GM18907 (cell line): ENCODE measurements around the gene ENTPD8.
"Not testable (repeated sequence)": the region's sequence is repeated elsewhere in the genome, so short reads cannot be mapped to it uniquely, and the experiment has no call there.

Source experiments
- ATAC-seq: cut with Tn5 transposase; IDR thresholded peaks from one replicate; pipeline ENCODE4 v1.9.1; 2021; ENCODE audit warnings: mild to moderate bottlenecking, moderate library complexity; ENCODE audit not compliant: unreplicated experiment

ENTPD8 gene

DNA sequence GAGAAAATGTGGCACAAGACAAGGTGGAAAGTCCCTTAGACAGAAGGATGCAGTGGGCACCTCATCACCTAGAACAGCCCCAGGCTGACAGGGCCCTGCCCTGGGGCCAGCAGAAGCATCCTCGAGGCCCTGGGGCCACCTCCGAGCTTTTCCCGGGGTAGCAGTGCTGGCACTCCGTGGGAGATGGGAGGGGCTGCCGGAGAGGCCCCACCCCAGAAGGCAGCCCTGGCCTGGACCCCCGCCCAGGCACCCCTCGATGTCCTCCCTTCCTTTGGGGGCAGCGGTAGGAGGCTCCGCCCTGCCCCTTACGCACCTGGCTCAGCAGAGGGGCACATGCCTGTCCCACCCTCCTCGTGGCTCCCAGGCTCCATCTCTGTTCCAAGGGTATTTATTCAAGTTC is 35.7 kb upstream of the ENTPD8 start:
- ATAC-seq = no peak

DNA sequence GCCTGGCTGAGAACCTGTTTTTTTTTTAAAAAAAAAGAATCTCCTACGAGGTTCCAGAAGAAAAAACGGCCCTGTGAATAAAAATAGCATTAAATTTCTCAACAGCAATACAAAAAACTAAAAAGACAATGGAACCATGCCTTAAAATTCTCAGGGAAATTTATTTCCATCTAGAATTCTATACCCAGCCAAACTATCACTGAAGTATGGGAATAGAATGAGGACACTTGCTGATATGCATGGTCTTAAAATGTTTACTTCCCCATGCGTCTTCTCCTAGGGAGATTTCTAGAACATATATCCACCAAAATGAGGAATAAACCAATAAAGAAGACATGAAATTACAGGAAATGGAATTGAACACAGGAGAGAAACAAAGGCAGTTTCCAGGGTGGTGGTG is 34.5 kb upstream of the ENTPD8 start:
- ATAC-seq = no peak

DNA sequence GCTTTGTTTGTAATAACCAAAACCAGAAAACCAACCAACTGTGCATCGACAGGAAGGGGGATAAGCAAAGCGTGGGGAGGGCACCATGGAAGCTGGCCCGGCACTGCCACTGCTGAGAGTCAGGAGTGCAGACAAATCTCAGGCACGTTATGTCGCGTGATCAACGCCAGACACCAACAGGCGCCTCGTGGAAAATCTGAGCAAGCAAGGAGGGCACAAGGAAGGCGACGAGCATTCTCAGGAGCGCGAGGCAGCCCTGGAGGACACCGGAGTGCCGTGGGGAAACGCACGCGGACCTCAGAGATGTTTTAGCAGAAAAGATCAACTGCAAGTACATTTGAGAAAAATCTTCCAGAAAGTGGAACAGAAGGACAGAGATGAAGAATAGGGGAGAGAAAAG is 33.1 kb upstream of the ENTPD8 start:
- no peak for ATAC-seq

DNA sequence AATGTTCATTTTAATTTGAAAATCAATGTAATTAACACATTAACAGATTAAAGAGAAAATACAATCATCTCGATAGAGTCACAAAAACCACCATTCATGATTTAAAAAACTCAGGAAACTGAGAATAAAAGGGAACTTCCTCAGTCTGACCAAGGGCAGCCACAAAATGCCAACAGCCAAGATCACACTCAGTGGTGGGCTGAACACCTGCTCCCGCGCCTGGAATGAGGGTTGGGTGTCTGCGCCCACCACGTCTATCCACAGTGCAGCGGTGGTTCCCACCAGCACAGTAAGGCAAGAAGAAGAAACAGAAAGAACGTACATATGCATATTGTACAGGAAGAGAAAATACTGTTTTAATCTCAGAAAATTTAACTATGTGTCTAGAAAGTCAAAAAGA is 29.6 kb upstream of the ENTPD8 start:
- ATAC-seq = no peak

DNA sequence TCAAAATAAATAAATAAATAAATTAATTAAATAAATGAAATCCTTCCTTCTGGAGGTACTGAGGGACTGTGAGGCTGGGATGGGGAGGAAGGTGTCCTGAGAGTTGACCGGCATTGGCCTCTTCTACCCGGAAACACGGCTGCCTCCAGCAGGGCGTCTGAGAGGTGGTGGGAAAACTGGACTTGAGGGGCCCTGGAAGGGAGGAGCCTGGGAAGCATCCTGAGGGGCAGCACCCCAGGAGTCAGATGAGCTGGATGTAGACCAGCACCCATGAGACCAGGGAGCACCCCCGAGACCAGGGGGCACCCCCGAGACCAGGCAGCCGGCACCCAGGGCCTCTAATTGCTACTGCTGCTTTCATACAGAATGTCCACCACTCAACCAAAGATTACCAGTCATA is 26.7 kb upstream of the ENTPD8 start:
- no peak for ATAC-seq

GRCh38 chr9:137467161-137467581 is 26.0 kb upstream of the ENTPD8 start:
- ATAC-seq = no peak

DNA sequence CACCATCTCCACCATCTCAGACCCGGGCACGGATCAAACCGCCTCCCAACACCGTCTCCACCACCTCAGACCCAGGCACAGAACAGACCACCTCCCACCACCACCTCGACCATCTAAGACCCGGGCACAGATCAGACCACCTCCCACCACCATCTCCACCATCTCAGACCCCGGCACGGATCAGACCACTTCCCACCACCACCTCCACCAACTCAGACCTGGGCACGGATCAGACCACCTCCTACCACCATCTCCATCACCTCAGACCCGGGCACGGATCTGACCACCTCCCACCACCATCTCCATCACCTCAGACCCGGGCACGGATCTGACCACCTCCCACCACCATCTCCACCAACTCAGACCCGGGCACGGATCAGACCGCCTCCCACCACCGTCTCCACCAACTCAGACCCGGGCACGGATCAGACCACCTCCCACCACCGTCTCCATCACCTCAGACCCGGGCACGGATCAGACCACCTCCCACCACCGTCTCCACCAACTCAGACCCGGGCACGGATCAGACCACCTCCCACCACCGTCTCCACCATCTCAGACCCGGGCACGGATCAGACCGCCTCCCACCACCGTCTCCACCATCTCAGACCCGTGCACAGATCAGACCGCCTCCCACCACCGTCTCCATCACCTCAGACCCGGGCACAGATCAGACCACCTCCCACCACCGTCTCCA is 25.4 kb upstream of the ENTPD8 start:
- ATAC-seq = not testable (repeated sequence)

- ATAC-seq = no peak
Observed at GRCh38 chr9:137465720-137466388, 24.7 kb upstream of the ENTPD8 start.

DNA sequence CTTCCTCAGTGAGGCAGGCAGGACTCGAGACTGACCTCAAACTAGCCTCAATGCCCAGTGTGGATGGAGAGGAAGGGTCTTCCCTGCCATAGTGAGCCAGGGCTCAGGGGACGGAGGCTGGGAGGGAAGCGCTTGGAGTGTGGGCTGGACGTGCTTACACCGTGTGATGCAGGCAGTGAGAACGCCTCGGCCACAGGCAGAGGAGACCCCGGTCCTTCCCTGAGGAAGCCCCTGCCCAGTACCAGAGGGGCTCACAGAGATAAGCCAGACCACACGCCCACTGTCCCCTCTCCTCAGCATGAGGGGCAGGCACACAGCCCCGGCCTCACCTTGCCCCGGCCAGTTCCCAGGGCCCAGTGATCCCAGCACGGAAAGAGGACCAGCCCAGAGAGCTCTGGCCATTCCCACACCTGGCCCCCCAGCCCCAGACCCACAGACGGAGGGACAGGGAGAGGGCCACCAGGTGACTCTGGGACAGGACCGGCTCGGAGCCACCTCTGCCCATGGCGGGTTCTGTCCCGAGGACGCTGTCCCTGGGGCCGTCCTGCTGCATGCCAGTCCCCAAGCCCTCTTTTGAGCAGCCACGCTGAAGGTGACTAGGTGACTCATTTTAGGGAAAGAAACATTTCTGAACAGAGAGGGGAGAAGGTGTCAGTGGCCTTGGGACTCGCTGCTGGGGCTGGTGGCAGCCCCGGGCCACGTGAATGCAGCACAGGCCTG is 24.0 kb upstream of the ENTPD8 start:
- no peak for ATAC-seq

- no peak for ATAC-seq
Observed at GRCh38 chr9:137464291-137464999, 23.3 kb upstream of the ENTPD8 start.

DNA sequence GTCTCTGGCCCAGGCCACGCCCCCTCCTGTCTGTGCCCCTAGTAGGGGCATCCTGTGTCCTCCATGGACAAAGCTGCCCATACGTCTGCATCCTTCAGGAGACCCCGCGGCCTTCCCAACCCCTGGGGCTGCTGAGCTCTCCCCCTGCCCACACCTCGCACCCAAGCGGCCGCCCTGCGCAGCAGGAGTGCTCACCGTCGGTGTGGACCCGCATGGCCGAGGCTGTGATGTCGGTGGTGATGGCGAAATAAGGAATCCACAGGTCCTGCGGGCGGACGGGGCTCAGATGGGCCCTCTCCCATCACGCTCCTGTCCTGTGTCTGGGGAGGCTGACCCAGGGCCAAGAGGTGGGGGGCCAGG is 22.8 kb upstream of the ENTPD8 start:
- ATAC-seq = no peak

GRCh38 chr9:137462986-137463930 is 22.1 kb upstream of the ENTPD8 start:
- ATAC-seq = no peak

- ATAC-seq = no peak
Observed at GRCh38 chr9:137462396-137462985, 21.3 kb upstream of the ENTPD8 start.

- ATAC-seq = peak; percentile 46
Observed at GRCh38 chr9:137461663-137462395, 20.7 kb upstream of the ENTPD8 start.

DNA sequence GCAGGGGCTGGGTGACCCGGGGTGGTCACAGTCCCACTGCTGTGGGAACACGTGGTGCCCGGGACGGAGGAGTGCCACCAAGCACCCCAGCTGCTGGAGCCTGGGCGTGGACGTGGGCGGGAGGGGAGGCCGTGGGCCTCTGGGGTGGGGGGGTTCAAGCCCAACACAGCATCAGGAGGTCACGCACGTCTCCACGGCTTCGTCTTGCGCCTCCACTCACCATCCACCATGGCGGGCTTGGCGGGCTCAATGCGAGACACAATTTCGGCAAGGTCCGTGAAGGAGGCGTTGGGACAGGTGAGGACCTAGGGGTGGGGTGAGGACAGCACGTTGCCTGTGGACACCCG is 20.1 kb upstream of the ENTPD8 start:
- no peak for ATAC-seq

DNA sequence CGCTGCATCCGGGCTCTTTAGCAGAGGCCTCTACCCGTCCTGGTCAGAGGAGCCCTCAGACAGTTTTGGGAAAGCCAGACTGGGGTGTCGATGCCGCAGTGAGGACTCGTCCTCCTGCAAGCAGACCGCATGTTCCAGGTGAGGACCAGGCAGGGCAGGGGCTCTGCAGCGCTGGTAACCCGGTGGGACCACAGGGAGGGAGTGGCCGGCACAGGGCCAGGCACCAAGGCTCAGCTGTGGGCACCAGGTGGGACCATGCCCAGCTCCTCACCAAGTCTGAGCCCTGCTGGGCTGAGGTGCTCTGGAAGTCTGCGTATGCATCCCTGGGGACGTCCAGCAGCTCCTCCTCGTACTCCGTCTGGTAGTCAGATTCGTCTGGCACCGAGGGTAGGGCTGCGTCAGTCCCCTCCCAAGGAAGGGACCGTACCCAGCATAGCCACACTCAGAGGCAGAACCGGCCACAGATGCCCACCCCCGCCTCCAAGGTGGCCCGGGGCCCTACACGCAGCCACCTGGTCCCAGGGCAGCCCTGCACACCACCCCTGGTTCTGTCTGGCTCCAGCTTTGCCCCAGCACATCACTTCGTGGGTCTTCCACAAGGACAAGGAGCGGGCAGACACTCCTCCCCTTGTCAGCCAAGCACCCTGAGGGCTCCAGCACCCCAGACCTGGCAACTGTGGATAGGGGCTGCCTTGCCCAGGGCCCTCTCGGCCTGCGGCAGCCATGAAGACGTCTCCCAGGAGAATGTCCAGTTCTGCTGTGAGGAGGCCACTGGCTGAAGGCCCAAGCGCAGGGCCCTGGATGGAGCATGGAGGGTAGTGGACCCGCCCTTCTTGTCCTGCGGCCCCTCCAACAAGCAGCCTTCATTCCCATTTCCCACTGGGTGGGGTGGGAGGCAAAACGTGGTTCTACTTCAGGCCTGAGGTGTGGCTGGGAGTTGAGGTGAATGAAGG is 19.5 kb upstream of the ENTPD8 start:
- no peak for ATAC-seq

- no peak for ATAC-seq
Observed at GRCh38 chr9:137459601-137460362, 18.6 kb upstream of the ENTPD8 start.
